DMS114 treated with DMSO at 0.1 percent for 48 hours (cell line): ENCODE data around the gene PREB.
"Not testable (repeated sequence)": the region's sequence is repeated elsewhere in the genome, so short reads cannot be mapped to it uniquely, and the experiment has no call there.

Experiments used
- DNase-seq: peaks from one replicate; lab custom pipeline; 2025; ENCODE audit not compliant: unreplicated experiment; lab: John Stamatoyannopoulos, UW

Gene PREB

DNA sequence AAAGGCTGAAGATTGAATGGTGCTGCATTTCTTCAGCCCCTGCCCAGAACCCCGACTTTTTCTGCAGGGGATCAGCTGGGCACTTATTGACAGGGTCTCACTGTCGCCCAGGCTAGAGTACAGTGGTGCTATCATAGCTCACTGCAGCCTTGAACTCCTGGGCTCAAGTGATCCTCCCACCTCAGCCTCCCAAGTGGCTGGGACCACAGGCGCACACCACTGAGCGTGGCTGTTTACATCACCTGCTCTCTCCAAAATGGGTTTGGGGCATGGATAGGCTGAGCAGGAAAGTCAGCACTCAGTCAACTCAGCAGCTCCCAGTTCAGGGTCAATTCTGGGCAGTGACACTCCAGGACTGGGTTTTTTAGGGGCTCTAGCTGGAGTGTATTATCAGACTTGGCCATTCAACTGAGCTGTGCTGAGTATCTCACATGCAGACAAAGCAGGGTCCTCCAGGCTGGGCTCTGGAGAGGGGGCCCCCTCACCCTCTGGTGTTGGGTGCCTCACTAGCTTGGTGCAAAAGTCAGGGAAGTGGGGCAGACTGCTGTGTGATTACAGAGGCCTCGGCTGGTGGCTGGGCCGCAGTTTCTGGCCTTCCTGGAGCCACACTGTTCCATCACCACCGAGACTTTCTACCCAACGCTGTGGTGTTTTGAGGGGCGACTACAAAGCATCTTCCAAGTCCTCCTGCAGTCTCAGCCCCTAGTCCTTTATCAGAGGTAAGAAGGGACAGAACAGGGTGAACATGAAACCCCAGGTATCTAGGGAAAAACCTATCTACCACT lies 6.4 kb downstream of the PREB start:
- DNase-seq: no peak

GRCh38 chr2:27126252-27126710 lies 8.2 kb downstream of the PREB start:
- no peak for DNase-seq

GRCh38 chr2:27125104-27125503 lies 9.3 kb downstream of the PREB start:
- DNase-seq: no peak

DNA sequence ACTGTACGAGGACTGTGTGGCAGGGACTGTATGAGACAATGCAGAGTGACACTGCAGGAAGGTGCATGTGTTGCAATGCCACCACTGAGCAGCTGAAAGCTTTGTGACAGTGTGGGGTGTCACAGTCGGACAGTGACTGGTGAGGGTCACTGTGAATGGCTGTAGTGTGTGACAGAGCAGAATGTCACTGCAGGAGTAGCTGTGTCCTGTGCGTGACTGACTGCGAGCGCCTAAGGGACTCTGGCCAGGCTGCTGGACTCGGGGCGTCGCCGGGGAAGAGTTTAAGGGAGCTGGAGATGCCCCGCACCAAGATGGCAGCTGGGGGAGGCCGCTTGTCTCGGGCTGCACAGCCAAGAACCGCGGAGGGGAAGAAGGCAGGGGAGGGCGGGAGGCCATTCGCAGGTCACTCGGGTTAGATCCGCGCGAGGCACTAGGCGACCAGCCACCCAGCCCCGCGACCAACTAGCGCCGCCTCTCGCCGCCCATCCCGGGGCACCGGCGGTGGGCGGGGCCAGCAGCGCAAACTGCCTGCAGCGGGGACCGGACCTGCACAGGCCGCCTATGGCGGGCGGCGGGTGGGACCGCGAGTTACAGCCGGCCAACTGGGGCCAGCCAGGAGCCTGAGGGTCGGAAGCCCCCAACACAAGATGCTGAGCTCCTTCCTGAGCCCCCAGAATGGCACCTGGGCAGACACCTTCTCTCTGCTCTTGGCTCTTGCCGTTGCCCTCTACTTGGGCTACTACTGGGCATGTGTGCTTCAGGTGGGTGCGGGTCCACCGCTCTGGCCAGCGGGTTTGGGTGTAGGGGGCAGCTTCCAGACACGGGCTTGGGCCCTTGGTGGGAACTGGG lies 10.9 kb downstream of the PREB start, which contains the start of gene ABHD1:
ABHD1 (plus strand) TSS at position 514 of the 849 bp plus-strand sequence; CDS start at position 648, 134 bp downstream.
- DNase-seq: no peak

- DNase-seq: no peak
Measured at GRCh38 chr2:27122791-27123190, 11.6 kb downstream of the PREB start.

GRCh38 chr2:27121906-27122305 lies 12.5 kb downstream of the PREB start:
- DNase-seq: no peak

DNA sequence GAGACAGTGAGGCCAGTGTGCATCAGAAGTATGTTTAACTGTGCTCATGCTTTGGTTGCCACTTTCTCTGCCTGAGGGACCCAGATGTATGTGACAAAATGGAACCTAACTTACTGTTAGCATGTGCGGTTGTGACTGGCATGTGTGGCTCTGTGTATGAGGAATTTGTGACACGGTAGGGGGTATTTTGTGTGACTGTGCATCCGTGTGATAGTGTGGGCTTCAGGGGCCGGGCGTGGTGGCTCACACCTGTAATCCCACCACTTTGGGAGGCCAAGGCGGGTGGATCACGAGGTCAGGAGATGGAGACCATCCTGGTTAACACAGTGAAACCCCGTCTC lies 15.1 kb downstream of the PREB start:
- DNase-seq: not testable (repeated sequence)

GRCh38 chr2:27118525-27119329 lies 15.7 kb downstream of the PREB start, which contains the start of gene CGREF1:
Gene CGREF1 (minus strand): TSS chr2:27119128. CDS start chr2:27104366, 14,762 bp downstream.
- DNase-seq: no peak

DNA sequence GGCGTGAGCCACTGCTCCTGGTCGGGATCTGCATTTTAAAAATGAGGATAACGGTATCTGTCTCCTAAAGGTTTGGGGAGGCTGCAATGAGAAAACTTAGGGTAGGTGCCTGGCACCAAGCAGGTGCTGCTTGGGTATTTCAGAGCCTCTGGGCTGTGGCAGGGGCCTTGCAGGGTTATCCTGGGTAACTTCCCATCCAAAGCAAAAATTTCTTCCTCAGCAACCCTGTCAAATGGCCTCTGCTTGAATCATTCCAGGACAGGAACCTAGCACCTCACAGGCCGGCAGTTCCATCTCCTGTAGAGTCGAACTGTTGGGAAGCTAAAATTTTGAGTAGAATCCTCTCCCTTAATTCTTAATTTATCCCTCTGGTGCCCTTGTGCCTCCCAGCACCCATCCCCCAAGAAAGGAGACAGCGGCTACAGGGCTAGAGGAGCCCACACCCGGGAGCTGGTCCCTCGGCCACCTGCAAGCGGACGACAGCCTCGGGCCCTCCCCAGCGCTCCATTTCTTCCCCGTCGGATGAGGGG lies 16.4 kb downstream of the PREB start:
- DNase-seq: no peak

- DNase-seq: no peak
Measured at GRCh38 chr2:27115519-27115918, 18.9 kb downstream of the PREB start.

DNA sequence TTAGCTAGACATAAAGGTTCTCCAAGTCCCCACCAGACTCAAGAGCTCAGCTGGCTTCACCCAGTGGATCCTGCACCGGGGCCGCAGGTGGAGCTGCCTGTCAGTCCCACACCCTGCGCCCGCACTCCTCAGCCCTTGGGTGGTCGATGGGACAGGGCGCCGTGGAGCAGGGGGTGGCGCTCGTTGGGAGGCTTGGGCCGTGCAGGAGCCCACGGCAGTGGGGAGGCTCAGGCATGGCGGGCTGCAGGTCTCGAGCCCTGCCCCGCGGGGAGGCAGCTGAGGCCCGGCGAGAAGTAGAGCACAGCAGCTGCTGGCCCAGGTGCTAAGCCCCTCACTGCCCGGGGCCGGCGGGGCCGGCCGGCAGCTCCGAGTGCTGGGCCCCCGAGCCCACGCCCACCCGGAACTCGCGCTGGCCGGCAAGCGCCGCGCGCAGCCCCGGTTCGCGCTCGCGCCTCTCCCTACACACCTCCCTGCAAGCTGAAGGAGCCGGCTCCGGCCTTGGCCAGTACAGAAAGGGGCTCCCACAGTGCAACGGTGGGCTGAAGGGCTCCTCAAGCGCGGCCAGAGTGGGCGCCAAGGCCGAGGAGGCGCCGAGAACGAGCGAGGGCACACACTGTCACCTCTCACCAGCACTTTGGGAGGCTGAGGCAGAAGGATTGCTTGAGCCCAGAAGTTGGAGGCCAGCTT lies 22.9 kb downstream of the PREB start:
- DNase-seq: not testable (repeated sequence)

DNA sequence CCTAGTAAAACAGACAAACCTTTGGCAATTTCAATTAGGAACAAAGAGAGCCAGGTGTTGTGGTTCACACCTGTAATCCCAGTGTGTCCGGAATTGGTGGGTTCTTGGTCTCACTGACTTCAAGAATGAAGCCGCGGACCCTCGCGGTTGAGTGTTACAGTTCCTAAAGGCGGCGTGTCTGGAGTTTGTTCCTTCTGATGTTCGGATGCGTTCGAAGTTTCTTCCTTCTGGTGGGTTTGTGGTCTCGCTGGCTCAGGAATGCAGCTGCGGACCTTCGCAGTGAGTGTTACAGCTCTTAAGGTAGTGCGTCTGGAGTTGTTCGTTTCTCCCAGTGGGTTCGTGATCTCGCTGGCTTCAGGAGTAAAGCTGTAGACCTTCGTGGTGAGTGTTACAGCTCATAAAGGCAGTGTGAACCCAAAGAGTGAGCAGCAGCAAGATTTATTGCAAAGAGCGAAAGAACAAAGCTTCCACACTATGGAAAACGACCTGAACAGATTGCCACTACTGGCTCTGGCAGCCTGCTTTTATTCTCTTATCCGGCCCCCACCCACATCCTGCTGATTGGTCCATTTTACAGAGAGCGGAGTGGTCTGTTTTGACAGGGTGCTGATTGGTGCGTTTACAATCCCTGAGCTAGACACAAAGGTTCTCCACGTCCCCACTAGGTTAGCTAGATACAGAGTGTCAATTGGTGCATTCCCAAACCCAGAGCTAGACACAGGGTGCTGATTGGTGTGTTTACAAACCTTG lies 23.7 kb downstream of the PREB start:
- not testable (repeated sequence) for DNase-seq

GRCh38 chr2:27109083-27109482 lies 25.4 kb downstream of the PREB start:
- no peak for DNase-seq

DNA sequence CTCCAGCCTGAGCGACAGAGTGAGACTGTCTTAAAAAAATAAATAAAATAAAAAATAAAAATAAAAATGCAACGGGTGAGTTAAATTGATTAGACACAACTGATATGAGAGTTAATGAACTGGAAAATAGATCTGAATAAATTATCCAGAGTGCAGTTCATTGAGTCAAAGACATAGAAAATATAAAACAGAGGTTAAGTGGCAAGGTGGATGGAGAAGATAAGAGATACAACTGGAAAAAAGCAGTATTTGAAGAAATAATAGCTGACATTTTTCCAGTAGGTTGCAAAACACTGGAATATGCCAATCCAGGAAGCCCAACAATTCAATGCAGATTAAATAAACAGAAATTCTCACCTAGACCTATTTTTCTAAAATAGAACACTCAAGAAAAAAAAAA lies 26.2 kb downstream of the PREB start:
- DNase-seq: no peak

DNA sequence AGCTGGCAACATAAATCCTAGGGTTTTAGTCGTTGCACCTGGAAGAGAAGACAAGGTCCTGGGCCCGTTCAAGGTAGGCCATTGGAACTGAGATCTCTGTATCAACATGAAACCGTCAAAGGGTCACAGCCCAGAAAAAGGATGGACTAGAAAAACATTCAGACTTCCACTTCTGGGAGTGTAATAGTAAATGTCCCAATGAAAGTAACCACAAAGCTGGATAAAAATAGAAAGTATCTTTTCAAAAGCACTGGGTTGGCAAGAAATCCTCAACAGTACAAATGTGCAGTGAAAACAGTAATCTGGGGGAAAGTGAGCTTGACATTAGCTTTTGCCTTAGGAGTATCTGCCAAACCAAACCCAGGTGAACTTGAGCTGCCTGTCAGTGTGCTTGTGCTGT lies 28.5 kb downstream of the PREB start:
- no peak for DNase-seq

GRCh38 chr2:27102329-27102728 lies 32.1 kb downstream of the PREB start:
- DNase-seq: no peak

- no peak for DNase-seq
Measured at GRCh38 chr2:27100036-27100435, 34.4 kb downstream of the PREB start.

GRCh38 chr2:27099334-27099955 lies 35.0 kb downstream of the PREB start:
- no peak for DNase-seq

- no peak for DNase-seq
Measured at GRCh38 chr2:27097341-27097740, 37.1 kb downstream of the PREB start.
